Mesenchymal stem cell (in vitro differentiated cells and primary cell): ENCODE measurements around the gene CALML6.

Source experiments
- DNase-seq: peaks from one replicate; pipeline ENCODE4 v3.0.0-alpha.2; 2013
- H2AFZ ChIP-seq: one replicate; pipeline ENCODE4 v1.6.1; 2013; ENCODE audit warnings: low read depth, mild to moderate bottlenecking, control low read depth, inconsistent platforms, low read length, moderate library complexity
- H2AK5ac ChIP-seq: 2 replicates; pipeline ENCODE4 v1.6.1; 2013; ENCODE audit warnings: low read length, moderate library complexity, mild to moderate bottlenecking, inconsistent platforms; ENCODE audit not compliant: severe bottlenecking
- H2BK120ac ChIP-seq: one replicate; pipeline ENCODE4 v1.6.1; 2013; ENCODE audit warnings: low read depth, mild to moderate bottlenecking, inconsistent platforms, low read length, moderate library complexity
- H2BK12ac ChIP-seq, 2 experiments: one replicate each; pipeline ENCODE4 v1.6.1; 2013; ENCODE audit warnings: inconsistent platforms in 2 of 2, low read length in 2 of 2, mild to moderate bottlenecking in 2 of 2, moderate library complexity in 2 of 2, control low read depth in 1 of 2
- H2BK15ac ChIP-seq: one replicate; pipeline ENCODE4 v1.6.1; 2013; ENCODE audit warnings: mild to moderate bottlenecking, low read depth, inconsistent platforms; ENCODE audit not compliant: poor library complexity, severe bottlenecking
- H2BK5ac ChIP-seq: 2 replicates; pipeline ENCODE4 v1.6.1; 2013; ENCODE audit warnings: low read depth, mild to moderate bottlenecking, low read length, control low read depth, inconsistent platforms; ENCODE audit not compliant: poor library complexity, severe bottlenecking
- H3K14ac ChIP-seq, 2 experiments: one replicate each; pipeline ENCODE4 v1.6.1; 2013; ENCODE audit warnings: inconsistent platforms in 2 of 2, low read length in 2 of 2, control low read depth in 1 of 2, mild to moderate bottlenecking in 1 of 2, moderate library complexity in 1 of 2
- H3K18ac ChIP-seq, 2 experiments: one replicate each; pipeline ENCODE4 v1.6.1; 2013; ENCODE audit warnings: inconsistent platforms in 2 of 2, low read length in 2 of 2, control low read depth in 1 of 2, low read depth in 1 of 2, mild to moderate bottlenecking in 1 of 2
- H3K23ac ChIP-seq, 2 experiments: one replicate each; pipeline ENCODE4 v1.6.1; 2013; ENCODE audit warnings: inconsistent platforms in 2 of 2, low read length in 2 of 2, mild to moderate bottlenecking in 2 of 2, moderate library complexity in 2 of 2, control low read depth in 1 of 2
- H3K27ac ChIP-seq: 2 replicates; pipeline ENCODE4 v1.5.1; 2013; ENCODE audit warnings: mild to moderate bottlenecking, moderate library complexity, low read length, control low read depth, inconsistent platforms; ENCODE audit not compliant: poor library complexity, severe bottlenecking
- H3K27me3 ChIP-seq, 2 experiments: 2 replicates each; pipeline versions ENCODE4 v1.6.1 to v1.7.0; 2013; ENCODE audit warnings: low read length in 2 of 2, mild to moderate bottlenecking in 2 of 2, moderate library complexity in 2 of 2, control low read depth in 1 of 2, inconsistent platforms in 1 of 2; ENCODE audit not compliant: control insufficient read depth in 1 of 2, insufficient read depth in 1 of 2
- H3K36me3 ChIP-seq, 2 experiments: 2 replicates each; pipeline versions ENCODE4 v1.6.1 to v1.7.0; 2013; ENCODE audit warnings: low read length in 2 of 2, control low read depth in 1 of 2, inconsistent platforms in 1 of 2, low read depth in 1 of 2, mild to moderate bottlenecking in 1 of 2; ENCODE audit not compliant: insufficient read depth in 2 of 2, control insufficient read depth in 1 of 2
- H3K4ac ChIP-seq, 2 experiments: one replicate each; pipeline ENCODE4 v1.6.1; 2013; ENCODE audit warnings: inconsistent platforms in 2 of 2, low read length in 2 of 2, mild to moderate bottlenecking in 2 of 2, moderate library complexity in 2 of 2, control low read depth in 1 of 2, low read depth in 1 of 2
- H3K4me1 ChIP-seq: 2 replicates; pipeline ENCODE4 v1.6.1; 2013; ENCODE audit warnings: low read depth, low read length, control low read depth; ENCODE audit not compliant: control insufficient read depth, insufficient read depth
- H3K4me2 ChIP-seq: 2 replicates; pipeline ENCODE4 v1.6.1; 2013; ENCODE audit warnings: low read length, mild to moderate bottlenecking, inconsistent platforms; ENCODE audit not compliant: poor library complexity, severe bottlenecking
- H3K4me3 ChIP-seq, 2 experiments: 2 replicates each; pipeline versions ENCODE4 v1.5.1 to v1.7.0; 2013; ENCODE audit warnings: low read length in 2 of 2, mild to moderate bottlenecking in 2 of 2, control low read depth in 1 of 2, low read depth in 1 of 2; ENCODE audit not compliant: insufficient read depth in 1 of 2
- H3K79me1 ChIP-seq: replicated peaks from 2 replicates; pipeline ENCODE4 v1.6.1; 2013; ENCODE audit warnings: mild to moderate bottlenecking, control low read depth, low read length, inconsistent platforms; ENCODE audit not compliant: poor library complexity, severe bottlenecking
- H3K9ac ChIP-seq: 2 replicates; pipeline ENCODE4 v1.7.0; 2013; ENCODE audit warnings: mild to moderate bottlenecking, low read length, moderate library complexity
- H3K9me3 ChIP-seq: 2 replicates; pipeline ENCODE4 v1.7.0; 2013; ENCODE audit warnings: mild to moderate bottlenecking, low read length; ENCODE audit not compliant: control insufficient read depth
- H4K8ac ChIP-seq: one replicate; pipeline ENCODE4 v1.6.1; 2013; ENCODE audit warnings: inconsistent platforms, mild to moderate bottlenecking, low read length, moderate library complexity
- H4K91ac ChIP-seq: one replicate; pipeline ENCODE4 v1.6.1; 2013; ENCODE audit warnings: mild to moderate bottlenecking, low read length, inconsistent platforms
- WGBS: methylation state at CpG from one replicate; pipeline ENCODE4 v1.1.7; 2013; ENCODE audit warnings: mixed read lengths; 5-methylcytosine and 5-hydroxymethylcytosine counted together

Gene CALML6

GRCh38 chr1:1890506-1891348 is 24.3 kb upstream of the CALML6 start, which contains the start of gene GNB1:
Gene GNB1, minus strand, starts transcription at chr1:1891087. Its CDS starts 65,634 bp downstream, at chr1:1825453.
- peak within 1 kb of the TSS; percentile 71 for H3K4me2 ChIP-seq
- H3K4me1 ChIP-seq: peaks cover 35% of the 10 kb centered on the region
- peaks cover 0 to 14% of the 10 kb centered on the region in 2 experiments for H3K36me3 ChIP-seq
- peak within 1 kb of the TSS; percentile 78 for H3K27ac ChIP-seq
- H3K9ac ChIP-seq: peak within 1 kb of the TSS; percentile 94
- peak within 1 kb of the TSS; percentile 99 for H4K8ac ChIP-seq
- H4K91ac ChIP-seq: peak within 1 kb of the TSS; percentile 95
- peak within 1 kb of the TSS; percentile 95 to 98 for H3K4ac ChIP-seq
- peak within 1 kb of the TSS; percentile 97 to 99 for H3K18ac ChIP-seq
- peak within 1 kb of the TSS; percentile 99 for H2BK5ac ChIP-seq
- H3K14ac ChIP-seq: peak within 1 kb of the TSS; percentile 92 to 99
- peak; percentile 88 for DNase-seq
- peak within 1 kb of the TSS; percentile 95 for H2BK120ac ChIP-seq
- peak within 1 kb of the TSS in 1 of 2 experiments; percentile 96 for H2BK12ac ChIP-seq
- H2AK5ac ChIP-seq: peak within 1 kb of the TSS; percentile 86
- WGBS: under 1% methylated on average over 60 of the region's 137 CpGs
- H3K79me1 ChIP-seq: peaks cover 20% of the 10 kb centered on the region
- H2AFZ ChIP-seq: peak within 1 kb of the TSS; percentile 99
- no peaks in the 10 kb centered on the region for H3K9me3 ChIP-seq
- peak within 1 kb of the TSS; percentile 87 to 90 for H3K4me3 ChIP-seq
- H3K27me3 ChIP-seq: peaks cover 0 to 9% of the 10 kb centered on the region in 2 experiments
- peak within 1 kb of the TSS; percentile 78 for H2BK15ac ChIP-seq
- peak within 1 kb of the TSS in 1 of 2 experiments; percentile 99 for H3K23ac ChIP-seq

GRCh38 chr1:1891349-1892078 is 23.5 kb upstream of the CALML6 start:
- peak overlapping the region; percentile 95 to 99 for H3K18ac ChIP-seq
- H3K23ac ChIP-seq: peak overlapping the region in 1 of 2 experiments; percentile 46
- peak overlapping the region; percentile 90 for H2BK120ac ChIP-seq
- H3K27ac ChIP-seq: peak overlapping the region; percentile 43
- peak overlapping the region; percentile 99 for H2AFZ ChIP-seq
- H2BK15ac ChIP-seq: peak overlapping the region; percentile 78
- H3K9ac ChIP-seq: peak overlapping the region; percentile 87
- H3K9me3 ChIP-seq: no peaks in the 10 kb centered on the region
- H2AK5ac ChIP-seq: peak overlapping the region; percentile 18
- peak overlapping the region in 1 of 2 experiments; percentile 96 for H2BK12ac ChIP-seq
- peaks cover 0 to 14% of the 10 kb centered on the region in 2 experiments for H3K36me3 ChIP-seq
- H4K8ac ChIP-seq: peak overlapping the region; percentile 99
- peak overlapping the region; percentile 84 to 85 for H3K4me3 ChIP-seq
- peaks cover 0 to 11% of the 10 kb centered on the region in 2 experiments for H3K27me3 ChIP-seq
- peak overlapping the region; percentile 76 for H4K91ac ChIP-seq
- peaks cover 20% of the 10 kb centered on the region for H3K79me1 ChIP-seq
- peak overlapping the region; percentile 71 for H3K4me2 ChIP-seq
- peak overlapping the region in 1 of 2 experiments; percentile 99 for H3K14ac ChIP-seq
- H2BK5ac ChIP-seq: peak overlapping the region; percentile 99
- DNase-seq: peak; percentile 79
- 7% methylated on average over 47 of the region's 59 CpGs for WGBS
- peaks cover 35% of the 10 kb centered on the region for H3K4me1 ChIP-seq
- peak overlapping the region; percentile 92 to 93 for H3K4ac ChIP-seq

GRCh38 chr1:1892079-1892762 is 22.8 kb upstream of the CALML6 start:
- peak overlapping the region in 1 of 2 experiments; percentile 46 for H3K23ac ChIP-seq
- peak overlapping the region in 1 of 2 experiments; percentile 89 for H3K14ac ChIP-seq
- peak overlapping the region; percentile 99 for H4K8ac ChIP-seq
- peak overlapping the region; percentile 71 for H4K91ac ChIP-seq
- H3K4me1 ChIP-seq: peaks cover 37% of the 10 kb centered on the region
- H3K4me3 ChIP-seq: peak overlapping the region; percentile 84 to 85
- WGBS: 85% methylated on average over 20 of the region's 21 CpGs
- peaks cover 20% of the 10 kb centered on the region for H3K79me1 ChIP-seq
- peak overlapping the region; percentile 87 for H3K9ac ChIP-seq
- peak overlapping the region; percentile 92 to 93 for H3K4ac ChIP-seq
- H2BK12ac ChIP-seq: peak overlapping the region in 1 of 2 experiments; percentile 70
- H3K27ac ChIP-seq: no peak overlapping the region
- H3K27me3 ChIP-seq: peaks cover 0 to 11% of the 10 kb centered on the region in 2 experiments
- no peak overlapping the region for H2AFZ ChIP-seq
- no peak overlapping the region for H2BK15ac ChIP-seq
- H3K18ac ChIP-seq: peak overlapping the region; percentile 48 to 99
- H3K36me3 ChIP-seq: peaks cover 0 to 14% of the 10 kb centered on the region in 2 experiments
- H3K4me2 ChIP-seq: peak overlapping the region; percentile 71
- no peak for DNase-seq
- no peaks in the 10 kb centered on the region for H3K9me3 ChIP-seq
- H2BK5ac ChIP-seq: no peak overlapping the region
- H2BK120ac ChIP-seq: no peak overlapping the region
- H2AK5ac ChIP-seq: peak overlapping the region; percentile 18
